HepG2 (cell line): ENCODE results near the gene KAT2A. TPM values are rescaled to one million over a fixed set of nuclear protein-coding genes. Genes with fewer than 3 reads are reported as not detected.

ENCODE experiments used
- ATAC-seq: fragments of 200-7000 bp; cut with Tn5 transposase; 3 replicates; pipeline ENCODE4 v1.9.1; 2020; ENCODE audit warnings: mild to moderate bottlenecking, moderate library complexity
- BruUV-seq: library from RNA; stranded (reverse); fragments of 400-500 nt; replicated peaks from 2 replicates; lab custom pipeline; 2021; lab: Mats Ljungman, UMichigan
- CTCF ChIA-PET: fragments of 300-600 bp; formaldehyde crosslinking; extraction: SDS; loops from one replicate; lab custom pipeline; 2021; ENCODE audit warnings: low total read pairs, inconsistent platforms, low intra/inter-chr PET ratio; lab: Yijun Ruan, JAX
- POLR2A ChIA-PET: fragments of 350-600 bp; sonication (Branson Sonifier 250); formaldehyde crosslinking; loops from one replicate; lab custom pipeline; 2020; ENCODE audit warnings: antibody characterized with exemption, inconsistent platforms; lab: Yijun Ruan, JAX
- DNase-seq: peaks from one replicate; pipeline ENCODE4 v3.0.0-alpha.2; 2015; ENCODE audit warnings: low spot score
- FAIRE-seq: peaks from 3 replicates; lab custom pipeline; 2011; peaks lifted over from hg19 to GRCh38; lab: Jason Lieb, UNC
- H2AFZ ChIP-seq: one replicate; pipeline ENCODE4 v1.6.1; 2011; ENCODE audit warnings: low read length, inconsistent platforms
- H3K27ac ChIP-seq: fragments of 300-600 bp; 3 replicates; pipeline ENCODE4 v1.8.0; 2011; ENCODE audit warnings: mixed run types, mild to moderate bottlenecking, mixed read lengths, low read length, inconsistent platforms; ENCODE audit not compliant: insufficient read depth; ENCODE audit errors: extremely low read length
- H3K27me3 ChIP-seq, 2 experiments: fragments of 200-600 bp in 1 of 2; 2 replicates in 1 of 2; 3 replicates in 1 of 2; pipeline versions ENCODE4 v1.6.0 to v1.8.0; 2011; ENCODE audit warnings: low read length in 2 of 2, mild to moderate bottlenecking in 2 of 2, moderate library complexity in 2 of 2, inconsistent platforms in 1 of 2; ENCODE audit not compliant: insufficient read depth in 2 of 2, control insufficient read depth in 1 of 2
- H3K36me3 ChIP-seq, 2 experiments: fragments of 200-600 bp in 1 of 2; replicated peaks in 1 of 2; 2 replicates in 1 of 2; 3 replicates in 1 of 2; pipeline versions ENCODE4 v1.5.1 to v1.8.0; 2011; ENCODE audit warnings: low read length in 2 of 2, inconsistent platforms in 1 of 2; ENCODE audit not compliant: insufficient read depth in 2 of 2, control insufficient read depth in 1 of 2
- H3K4me1 ChIP-seq: 2 replicates; pipeline ENCODE4 v1.5.1; 2012; ENCODE audit warnings: low read length, inconsistent platforms; ENCODE audit not compliant: insufficient read depth
- H3K4me2 ChIP-seq: 2 replicates; pipeline ENCODE4 v1.6.0; 2011; ENCODE audit warnings: low read depth, low read length, inconsistent platforms
- H3K4me3 ChIP-seq, 3 experiments: fragments of 200-600 bp in 1 of 3; sonication (generic), shearing (Covaris generic) in 1 of 3; replicated peaks in 1 of 3; 2 replicates each; pipeline ENCODE4 v1.5.1; 2011 to 2016; ENCODE audit warnings: low read length in 3 of 3, inconsistent platforms in 2 of 3, low read depth in 2 of 3, mild to moderate bottlenecking in 2 of 3, control low read depth in 1 of 3, mixed read lengths in 1 of 3; ENCODE audit not compliant: insufficient read depth in 1 of 3
- H3K79me2 ChIP-seq: one replicate; pipeline ENCODE4 v1.6.1; 2011; ENCODE audit warnings: low read length, inconsistent platforms; ENCODE audit not compliant: insufficient read depth
- H3K9ac ChIP-seq: 2 replicates; pipeline ENCODE4 v1.6.0; 2011; ENCODE audit warnings: mild to moderate bottlenecking, low read depth, low read length, inconsistent platforms; ENCODE audit not compliant: insufficient read depth
- H3K9me3 ChIP-seq: 2 replicates; pipeline ENCODE4 v1.5.1; 2012; ENCODE audit warnings: mild to moderate bottlenecking, low read length
- H4K20me1 ChIP-seq: 2 replicates; pipeline ENCODE4 v1.6.0; 2011; ENCODE audit warnings: inconsistent platforms, mild to moderate bottlenecking, low read length, moderate library complexity; ENCODE audit not compliant: insufficient read depth
- HNF4A ChIP-seq: sonication (generic); formaldehyde crosslinking; IDR thresholded peaks from 2 replicates; pipeline ENCODE4 v1.4.0; 2020; ENCODE audit warnings: missing genetic modification reagents
- PAX8 ChIP-seq: sonication (generic); formaldehyde crosslinking; IDR thresholded peaks from 2 replicates; pipeline ENCODE4 v1.8.0; 2022; ENCODE audit warnings: mild to moderate bottlenecking, missing genetic modification reagents, borderline replicate concordance
- ZMYM4 ChIP-seq: sonication (generic); formaldehyde crosslinking; IDR thresholded peaks from 2 replicates; pipeline ENCODE4 v1.8.1; 2023; ENCODE audit warnings: mild to moderate bottlenecking, missing genetic modification reagents
- ZNF180 ChIP-seq: sonication (generic); formaldehyde crosslinking; IDR thresholded peaks from 2 replicates; pipeline ENCODE4 v1.4.0; 2020; ENCODE audit warnings: low read depth, missing genetic modification reagents, borderline replicate concordance
- ZNF552 ChIP-seq: sonication (generic); formaldehyde crosslinking; IDR thresholded peaks from 2 replicates; pipeline ENCODE4 v1.9.0; 2022; ENCODE audit warnings: missing genetic modification reagents, mild to moderate bottlenecking, borderline replicate concordance
- ZNF766 ChIP-seq: sonication (generic); formaldehyde crosslinking; IDR thresholded peaks from 2 replicates; pipeline ENCODE4 v1.5.0; 2020; ENCODE audit warnings: missing genetic modification reagents, borderline replicate concordance
- WGBS: methylation state at CpG from one replicate; pipeline ENCODE4 v1.1.6; 2017; ENCODE audit warnings: low lambda C conversion rate; 5-methylcytosine and 5-hydroxymethylcytosine counted together
- in situ Hi-C: cut with HindIII; loops from 2 replicates; pipeline ENCODE4 v1.10.0; 2017; ENCODE audit warnings: low pct_unique_long_range_greater_than_20kb; ENCODE audit not compliant: extremely low pct_ligation_motif_present
- intact Hi-C: fragments of 100-400 bp; cut with micrococcal nuclease; formaldehyde crosslinking; loops from one replicate; pipeline ENCODE4 v1.10.0; 2022; ENCODE audit not compliant: unreplicated experiment
- polyA plus RNA-seq, 8 experiments: library from polyadenylated mRNA; depleted of rRNA in 3 of 8; stranded (reverse) in 7 of 8; unstranded in 1 of 8; fragments of >200 nt; fragmentation: Illumina TruSeq in 4 of 8; extraction: Trizol in 4 of 8; gene quantifications; 2 replicates each; pipeline versions ENCODE4 v1.2.1 to v1.2.3, GENCODE V29; 2011 to 2016; ENCODE audit warnings: low read depth in 4 of 8, missing spikeins in 1 of 8, mixed read lengths in 1 of 8; ENCODE audit not compliant: insufficient read depth in 1 of 8
- total RNA-seq, 5 experiments: library from RNA; depleted of rRNA; stranded (reverse); fragments of >200 nt; fragmentation: Illumina TruSeq; extraction: Trizol; gene quantifications; 2 replicates each; pipeline ENCODE4 v1.2.3, GENCODE V29; 2016; ENCODE audit warnings: low read depth in 1 of 5
- TF ChIP-seq, protein P1 (sequence below): IDR thresholded peaks from 2 replicates; pipeline ENCODE4 v1.6.1; 2016; ENCODE audit warnings: control low read depth
- TF ChIP-seq, protein P2 (sequence below): sonication (generic); formaldehyde crosslinking; IDR thresholded peaks from 2 replicates; pipeline ENCODE4 v1.5.0; 2020; ENCODE audit warnings: mild to moderate bottlenecking, missing genetic modification reagents, moderate library complexity

Gene KAT2A
- total and polyA plus RNA-seq, 2 of the 13 experiments (the other 11 are each of a cell fraction or from before 2014, with no cell fraction given) = 29.1 to 90.4 TPM

DNA sequence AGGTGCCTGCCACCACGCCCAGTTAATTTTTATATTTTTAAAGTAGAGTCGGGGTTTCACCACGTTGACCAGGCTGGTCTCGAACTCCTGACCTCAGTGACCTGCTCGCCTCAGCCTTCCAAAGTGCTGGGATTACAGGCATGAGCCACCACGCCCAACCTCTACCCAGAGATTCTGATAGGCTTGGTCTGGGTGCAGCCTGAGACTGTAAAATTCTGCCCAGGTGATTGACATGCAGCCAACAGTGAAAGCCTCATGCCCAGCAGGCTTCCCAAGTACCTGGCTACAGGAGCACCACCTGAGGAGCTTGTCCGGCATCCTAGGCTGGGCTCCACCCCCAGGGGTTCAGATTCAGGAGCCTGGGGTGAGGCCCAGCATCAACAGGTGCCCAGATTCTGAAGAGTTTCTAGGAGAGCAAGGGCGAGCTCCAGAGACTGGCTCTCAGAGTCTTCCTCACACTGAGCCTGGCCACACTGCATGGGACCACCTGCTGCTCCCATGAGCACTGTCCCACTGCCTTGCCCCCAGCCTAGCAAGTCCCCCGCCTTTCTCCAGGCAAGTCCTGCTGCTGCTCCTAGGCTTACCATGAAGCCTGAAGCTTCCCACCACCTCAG is 39.5 kb downstream of the KAT2A start:
- DNase-seq (no peak), ATAC-seq (peak; percentile 45)
- in situ Hi-C loops (no loop called here), intact Hi-C loops (no loop called here)
- H3K9me3 ChIP-seq = no peaks in the 10 kb centered on the region
- H3K4me3 ChIP-seq = no peak overlapping the region
- TF ChIP-seq HNF4A (CRISPR knock-in tag) (no peak), ZNF180 (CRISPR knock-in tag) (no peak), ZNF552 (CRISPR knock-in tag) (no peak), ZNF766 (CRISPR knock-in tag) (no peak), ZMYM4 (no peak), PAX8 (CRISPR knock-in tag) (no peak)
- TF ChIP-seq, protein P1, sequence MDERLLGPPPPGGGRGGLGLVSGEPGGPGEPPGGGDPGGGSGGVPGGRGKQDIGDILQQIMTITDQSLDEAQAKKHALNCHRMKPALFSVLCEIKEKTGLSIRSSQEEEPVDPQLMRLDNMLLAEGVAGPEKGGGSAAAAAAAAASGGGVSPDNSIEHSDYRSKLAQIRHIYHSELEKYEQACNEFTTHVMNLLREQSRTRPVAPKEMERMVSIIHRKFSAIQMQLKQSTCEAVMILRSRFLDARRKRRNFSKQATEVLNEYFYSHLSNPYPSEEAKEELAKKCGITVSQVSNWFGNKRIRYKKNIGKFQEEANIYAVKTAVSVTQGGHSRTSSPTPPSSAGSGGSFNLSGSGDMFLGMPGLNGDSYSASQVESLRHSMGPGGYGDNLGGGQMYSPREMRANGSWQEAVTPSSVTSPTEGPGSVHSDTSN (CRISPR knock-in tag) = peak; percentile 11; the same call in 1 of the 2 replicates
- TF ChIP-seq, protein P2, sequence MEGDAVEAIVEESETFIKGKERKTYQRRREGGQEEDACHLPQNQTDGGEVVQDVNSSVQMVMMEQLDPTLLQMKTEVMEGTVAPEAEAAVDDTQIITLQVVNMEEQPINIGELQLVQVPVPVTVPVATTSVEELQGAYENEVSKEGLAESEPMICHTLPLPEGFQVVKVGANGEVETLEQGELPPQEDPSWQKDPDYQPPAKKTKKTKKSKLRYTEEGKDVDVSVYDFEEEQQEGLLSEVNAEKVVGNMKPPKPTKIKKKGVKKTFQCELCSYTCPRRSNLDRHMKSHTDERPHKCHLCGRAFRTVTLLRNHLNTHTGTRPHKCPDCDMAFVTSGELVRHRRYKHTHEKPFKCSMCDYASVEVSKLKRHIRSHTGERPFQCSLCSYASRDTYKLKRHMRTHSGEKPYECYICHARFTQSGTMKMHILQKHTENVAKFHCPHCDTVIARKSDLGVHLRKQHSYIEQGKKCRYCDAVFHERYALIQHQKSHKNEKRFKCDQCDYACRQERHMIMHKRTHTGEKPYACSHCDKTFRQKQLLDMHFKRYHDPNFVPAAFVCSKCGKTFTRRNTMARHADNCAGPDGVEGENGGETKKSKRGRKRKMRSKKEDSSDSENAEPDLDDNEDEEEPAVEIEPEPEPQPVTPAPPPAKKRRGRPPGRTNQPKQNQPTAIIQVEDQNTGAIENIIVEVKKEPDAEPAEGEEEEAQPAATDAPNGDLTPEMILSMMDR (CRISPR knock-in tag) = no peak
- TF ChIP-seq, all 625 proteins: peak for 1
- 59% methylated on average over 9 of the region's 9 CpGs for WGBS
- Histone ChIP-seq H3K9ac (no peak overlapping the region), H4K20me1 (no peaks in the 10 kb centered on the region), H3K4me2 (no peak overlapping the region), H3K36me3 (no peaks in the 10 kb centered on the region), H3K4me1 (peaks cover 50% of the 10 kb centered on the region), H3K79me2 (no peaks in the 10 kb centered on the region), H2AFZ (no peak overlapping the region), H3K27me3 (peaks cover 0 to 4% of the 10 kb centered on the region in 2 experiments; a peak in 1 of 5 replicates), H3K27ac (no peak overlapping the region)
- no TSS peak for BruUV-seq
- no peak for FAIRE-seq
- ChIA-PET POLR2A (no interaction called here), CTCF (no interaction called here)
